C4-2B (cell line): ENCODE measurements around the gene ATP2B2.

Source experiments
- CTCF ChIP-seq: fragments of 450-650 bp; conservative IDR thresholded peaks from 2 replicates; pipeline ENCODE4 v1.5.1; 2017; ENCODE audit warnings: mild to moderate bottlenecking
- ZFX ChIP-seq: fragments of 450-650 bp; IDR thresholded peaks from 2 replicates; pipeline ENCODE4 v1.6.1; 2017

GRCh38 chr3:10336761-10337160 lies 168.6 kb downstream of the ATP2B2 start:
- TF ChIP-seq CTCF (no peak), ZFX (no peak)
